GM21360 (cell line): ENCODE data around the gene SPRY4.
"Not testable (repeated sequence)": the region's sequence is repeated elsewhere in the genome, so short reads cannot be mapped to it uniquely, and the experiment has no call there.

Experiments used
- ATAC-seq: cut with Tn5 transposase; IDR thresholded peaks from one replicate; pipeline ENCODE4 v1.9.1; 2021; ENCODE audit warnings: mild to moderate bottlenecking, moderate library complexity; ENCODE audit not compliant: unreplicated experiment

Gene SPRY4

GRCh38 chr5:142264084-142264483 is 60.7 kb downstream of the SPRY4 start:
- not testable (repeated sequence) for ATAC-seq

DNA sequence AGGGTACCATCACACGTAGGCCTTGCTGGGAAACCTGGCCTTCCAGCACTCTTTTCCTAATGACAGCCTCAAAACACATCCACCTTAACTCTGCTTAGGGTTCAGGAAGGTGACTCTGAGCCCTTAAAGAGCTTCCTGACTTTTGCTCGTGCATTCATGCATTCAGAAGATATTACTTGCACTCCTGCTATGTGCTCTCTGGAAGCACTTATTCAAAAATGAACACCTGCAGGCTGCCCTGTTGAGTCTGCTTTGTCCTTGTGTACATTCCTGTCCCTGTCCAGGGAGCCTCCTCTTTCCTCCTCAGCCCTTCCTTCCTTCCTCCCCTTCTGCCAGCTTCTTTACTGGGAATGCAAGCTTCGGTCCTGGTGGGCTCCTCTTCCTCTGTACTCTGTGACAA is 61.5 kb downstream of the SPRY4 start:
- no peak for ATAC-seq

- no peak for ATAC-seq
Observed at GRCh38 chr5:142262683-142263082, 62.1 kb downstream of the SPRY4 start.
